ENCODE results near the gene ALG14. TPM values are rescaled to one million over a fixed set of nuclear protein-coding genes. Genes with fewer than 3 reads are reported as not detected.

Gene ALG14
- total RNA-seq, 1 experiment from 2014 or later, result 5.7 TPM

- no peaks in the 10 kb centered on the region for H4K20me1 ChIP-seq (ENCODE audit: insufficient read depth)
- H3K9ac ChIP-seq (ENCODE audit: low read length), result no peak overlapping the region
- no peak overlapping the region for H2AFZ ChIP-seq (ENCODE audit: low read depth, low read length, poor library complexity, severe bottlenecking)
- no peaks in the 10 kb centered on the region for H3K9me3 ChIP-seq (ENCODE audit: control insufficient read depth in 1 of 2, insufficient read depth in 1 of 2, low read depth in 1 of 2, low read length in 2 of 2)
- POLR2A ChIA-PET, result no interaction called here
- TF ChIP-seq EGR1 (IDR thresholded peaks at IDR 0.05; ENCODE audit: low read depth) (no peak), EZH2 (IDR thresholded peaks at IDR 0.05) (no peak), ZBTB33 (IDR thresholded peaks at IDR 0.05; ENCODE audit: extremely low read depth, insufficient replicate concordance, low read length) (no peak), EZH2phosphoT487 (IDR thresholded peaks at IDR 0.05; ENCODE audit: borderline replicate concordance) (no peak), POLR2AphosphoS5 (IDR thresholded peaks at IDR 0.05; ENCODE audit: low read depth, low read length) (no peak), POLR2A (IDR thresholded peaks at IDR 0.05; ENCODE audit: borderline replicate concordance, extremely low read depth, insufficient read depth, insufficient read length) (no peak), ZNF274 (IDR thresholded peaks at IDR 0.05; ENCODE audit: low read depth, low read length) (no peak), JUND (IDR thresholded peaks at IDR 0.05) (no peak), YY1 (IDR thresholded peaks at IDR 0.05; ENCODE audit: extremely low read depth, insufficient replicate concordance, low read depth, low read length) (no peak), SIN3A (IDR thresholded peaks at IDR 0.05; ENCODE audit: low read depth) (no peak), ZFX (IDR thresholded peaks at IDR 0.05) (no peak), RAD21 (IDR thresholded peaks at IDR 0.05; ENCODE audit: low read depth) (no peak), SP1 (IDR thresholded peaks at IDR 0.05; ENCODE audit: low read depth) (no peak), FOSL1 (IDR thresholded peaks at IDR 0.05; ENCODE audit: low read depth) (no peak), SRF (IDR thresholded peaks at IDR 0.05; ENCODE audit: low read depth) (no peak), ELF1 (IDR thresholded peaks at IDR 0.05; ENCODE audit: borderline replicate concordance, low read depth) (no peak)
- TF ChIP-seq, protein P1, sequence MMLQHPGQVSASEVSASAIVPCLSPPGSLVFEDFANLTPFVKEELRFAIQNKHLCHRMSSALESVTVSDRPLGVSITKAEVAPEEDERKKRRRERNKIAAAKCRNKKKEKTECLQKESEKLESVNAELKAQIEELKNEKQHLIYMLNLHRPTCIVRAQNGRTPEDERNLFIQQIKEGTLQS (IDR thresholded peaks at IDR 0.05), result no peak
- TF ChIP-seq, protein P2, sequence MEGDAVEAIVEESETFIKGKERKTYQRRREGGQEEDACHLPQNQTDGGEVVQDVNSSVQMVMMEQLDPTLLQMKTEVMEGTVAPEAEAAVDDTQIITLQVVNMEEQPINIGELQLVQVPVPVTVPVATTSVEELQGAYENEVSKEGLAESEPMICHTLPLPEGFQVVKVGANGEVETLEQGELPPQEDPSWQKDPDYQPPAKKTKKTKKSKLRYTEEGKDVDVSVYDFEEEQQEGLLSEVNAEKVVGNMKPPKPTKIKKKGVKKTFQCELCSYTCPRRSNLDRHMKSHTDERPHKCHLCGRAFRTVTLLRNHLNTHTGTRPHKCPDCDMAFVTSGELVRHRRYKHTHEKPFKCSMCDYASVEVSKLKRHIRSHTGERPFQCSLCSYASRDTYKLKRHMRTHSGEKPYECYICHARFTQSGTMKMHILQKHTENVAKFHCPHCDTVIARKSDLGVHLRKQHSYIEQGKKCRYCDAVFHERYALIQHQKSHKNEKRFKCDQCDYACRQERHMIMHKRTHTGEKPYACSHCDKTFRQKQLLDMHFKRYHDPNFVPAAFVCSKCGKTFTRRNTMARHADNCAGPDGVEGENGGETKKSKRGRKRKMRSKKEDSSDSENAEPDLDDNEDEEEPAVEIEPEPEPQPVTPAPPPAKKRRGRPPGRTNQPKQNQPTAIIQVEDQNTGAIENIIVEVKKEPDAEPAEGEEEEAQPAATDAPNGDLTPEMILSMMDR (IDR thresholded peaks at IDR 0.05 in 2 of 3, conservative IDR thresholded peaks at IDR 0.05 in 1 of 3; ENCODE audit: borderline replicate concordance in 1 of 3, insufficient read depth in 1 of 3, low read depth in 2 of 3, low read length in 2 of 3), result no peak
- TF ChIP-seq, protein P3, sequence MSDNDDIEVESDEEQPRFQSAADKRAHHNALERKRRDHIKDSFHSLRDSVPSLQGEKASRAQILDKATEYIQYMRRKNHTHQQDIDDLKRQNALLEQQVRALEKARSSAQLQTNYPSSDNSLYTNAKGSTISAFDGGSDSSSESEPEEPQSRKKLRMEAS (IDR thresholded peaks at IDR 0.05), result no peak
- BruUV-seq (replicated peaks), result no TSS peak
- CTCF ChIA-PET, result no interaction called here
- DNase-seq (ENCODE audit: low read depth, low spot score), result no peak
- no peak overlapping the region for H3K27ac ChIP-seq (ENCODE audit: low read depth, low read length)
- ATAC-seq, result no peak
- no peaks in the 10 kb centered on the region for H3K36me3 ChIP-seq (ENCODE audit: control insufficient read depth in 1 of 2, insufficient read depth in 2 of 2, low read length in 2 of 2)
- H3K4me1 ChIP-seq (ENCODE audit: control insufficient read depth in 1 of 2, insufficient read depth in 2 of 2, low read length in 2 of 2), result no peaks in the 10 kb centered on the region
- H3K4me2 ChIP-seq (ENCODE audit: low read length), result no peak overlapping the region
- RAD21 ChIA-PET (ENCODE audit: low non-redundant PET in 1 of 2, low total read pairs in 2 of 2, uncharacterized antibody in 2 of 2, unreplicated experiment in 2 of 2), result interaction anchor here in 1 of 2 experiments (0.7 kb wide), 1 partner anchor 438 kb away, joined by 3 read pairs; no protein-coding TSS in a partner anchor
- intact Hi-C loops (cut with micrococcal nuclease), result no loop called here
- no peaks in the 10 kb centered on the region for H3K27me3 ChIP-seq (ENCODE audit: insufficient read depth, low read length)
- no peaks in the 10 kb centered on the region for H3K79me2 ChIP-seq (ENCODE audit: insufficient read depth, low read length)
- H3K4me3 ChIP-seq (replicated peaks in 1 of 2; ENCODE audit: low read depth in 1 of 2, low read length in 2 of 2), result no peak overlapping the region
- no peaks in the 10 kb centered on the region for H3K9me2 ChIP-seq (ENCODE audit: insufficient read depth)
Measured at GRCh38 chr1:94979656-94980581, 92.8 kb downstream of the ALG14 start.

All from HCT116 (cell line).